H1 (cell line): ENCODE results near the gene RGS4. TPM values are rescaled to one million over a fixed set of nuclear protein-coding genes. Genes with fewer than 3 reads are reported as not detected.

Experiments used
- CTCF ChIA-PET: fragments of 300-600 bp; sonication (Branson Sonifier 250); formaldehyde crosslinking; loops from one replicate; lab custom pipeline; 2021; ENCODE audit not compliant: partially characterized antibody; lab: Charles Lee
- POLR2A ChIA-PET: fragments of 300-600 bp; sonication (Branson Sonifier 250); formaldehyde crosslinking; loops from one replicate; lab custom pipeline; 2021; ENCODE audit warnings: inconsistent platforms; ENCODE audit not compliant: partially characterized antibody; lab: Charles Lee
- DNase-seq, 2 experiments: peaks; one replicate each; pipeline versions ENCODE4 v3.0.0 to v3.0.0-alpha.2; 2010 to 2022; ENCODE audit warnings: low spot score in 2 of 2, low read depth in 1 of 2, mixed read lengths in 1 of 2
- FAIRE-seq: peaks from 2 replicates; lab custom pipeline; 2011; peaks lifted over from hg19 to GRCh38; lab: Jason Lieb, UNC
- H2AFZ ChIP-seq: 2 replicates; pipeline ENCODE4 v1.8.1; 2012; ENCODE audit warnings: low read length, inconsistent platforms
- H2AK5ac ChIP-seq: 2 replicates; pipeline ENCODE4 v1.6.1; 2013; ENCODE audit warnings: low read depth, low read length
- H2BK120ac ChIP-seq: replicated peaks from 2 replicates; pipeline ENCODE3; 2013; ENCODE audit warnings: low read depth, low read length, inconsistent platforms
- H2BK12ac ChIP-seq: 2 replicates; pipeline ENCODE4 v1.6.1; 2013; ENCODE audit warnings: low read depth, low read length
- H2BK15ac ChIP-seq: 2 replicates; pipeline ENCODE4 v1.6.1; 2013; ENCODE audit warnings: low read length
- H2BK20ac ChIP-seq: 2 replicates; pipeline ENCODE4 v1.6.1; 2013; ENCODE audit warnings: low read length
- H2BK5ac ChIP-seq: 2 replicates; pipeline ENCODE4 v1.6.1; 2013; ENCODE audit warnings: low read depth, low read length
- H3K14ac ChIP-seq: 2 replicates; pipeline ENCODE4 v1.6.1; 2013; ENCODE audit warnings: inconsistent platforms; ENCODE audit not compliant: insufficient read length
- H3K18ac ChIP-seq: 2 replicates; pipeline ENCODE4 v1.6.1; 2013; ENCODE audit warnings: low read length; ENCODE audit errors: extremely low read depth
- H3K23ac ChIP-seq: 2 replicates; pipeline ENCODE4 v1.6.1; 2013; ENCODE audit warnings: inconsistent platforms; ENCODE audit not compliant: insufficient read length
- H3K23me2 ChIP-seq: 2 replicates; pipeline ENCODE4 v1.6.1; 2013; ENCODE audit warnings: low read depth, low read length
- H3K27ac ChIP-seq: 2 replicates; pipeline ENCODE4 v1.6.1; 2011; ENCODE audit warnings: low read depth, low read length, inconsistent platforms
- H3K27me3 ChIP-seq, 4 experiments: replicated peaks in 1 of 4; 1 replicate in 1 of 4; 2 replicates in 3 of 4; pipeline versions ENCODE4 v1.6.1 to v1.8.1; 2011 to 2013; ENCODE audit warnings: low read length in 3 of 4, mild to moderate bottlenecking in 3 of 4, inconsistent platforms in 2 of 4, mixed read lengths in 2 of 4, moderate library complexity in 1 of 4; ENCODE audit not compliant: control insufficient read depth in 3 of 4, insufficient read depth in 3 of 4; ENCODE audit errors: extremely low read depth in 1 of 4
- H3K36me3 ChIP-seq, 4 experiments: 2 replicates each; pipeline versions ENCODE4 v1.6.1 to v1.8.1; 2011 to 2013; ENCODE audit warnings: mild to moderate bottlenecking in 4 of 4, low read length in 3 of 4, moderate library complexity in 2 of 4, control low read depth in 1 of 4, inconsistent platforms in 1 of 4; ENCODE audit not compliant: insufficient read depth in 4 of 4, control insufficient read depth in 2 of 4
- H3K4ac ChIP-seq: replicated peaks from 2 replicates; pipeline ENCODE3; 2013; ENCODE audit warnings: low read length, low read depth, mixed read lengths, inconsistent platforms; ENCODE audit not compliant: insufficient read length
- H3K4me1 ChIP-seq, 4 experiments: replicated peaks in 1 of 4; 1 replicate in 1 of 4; 2 replicates in 3 of 4; pipeline versions ENCODE4 v1.6.1 to v1.8.1; 2011 to 2013; ENCODE audit warnings: low read length in 3 of 4, inconsistent platforms in 2 of 4, mixed read lengths in 1 of 4; ENCODE audit not compliant: insufficient read depth in 4 of 4, control insufficient read depth in 3 of 4
- H3K4me2 ChIP-seq, 2 experiments: 2 replicates each; pipeline versions ENCODE4 v1.6.1 to v1.8.1; 2011 to 2013; ENCODE audit warnings: low read depth in 2 of 2, low read length in 2 of 2, control low read depth in 1 of 2, inconsistent platforms in 1 of 2, mild to moderate bottlenecking in 1 of 2; ENCODE audit not compliant: insufficient read depth in 1 of 2
- H3K4me3 ChIP-seq, 4 experiments: fragments of 200-600, 300-600 bp in 1 of 4; sonication (generic), shearing (Covaris generic), sonication (Bioruptor Twin) in 1 of 4; 2 replicates each; pipeline versions ENCODE4 v1.5.1 to v1.8.1; 2011 to 2016; ENCODE audit warnings: low read length in 4 of 4, low read depth in 3 of 4, control low read depth in 2 of 4, inconsistent platforms in 2 of 4, mild to moderate bottlenecking in 2 of 4, mixed read lengths in 1 of 4, moderate library complexity in 1 of 4; ENCODE audit not compliant: insufficient read depth in 2 of 4; ENCODE audit errors: extremely low read depth in 1 of 4
- H3K56ac ChIP-seq: replicated peaks from 2 replicates; pipeline ENCODE3; 2013; ENCODE audit warnings: low read depth, mild to moderate bottlenecking, mixed read lengths, low read length, inconsistent platforms; ENCODE audit not compliant: insufficient read length
- H3K79me1 ChIP-seq: 2 replicates; pipeline ENCODE4 v1.6.1; 2013; ENCODE audit warnings: low read depth, low read length, control low read depth
- H3K79me2 ChIP-seq, 2 experiments: 2 replicates each; pipeline versions ENCODE4 v1.6.1 to v1.8.1; 2012 to 2013; ENCODE audit warnings: low read length in 2 of 2, mild to moderate bottlenecking in 2 of 2, inconsistent platforms in 1 of 2; ENCODE audit not compliant: insufficient read depth in 2 of 2, control insufficient read depth in 1 of 2
- H3K9ac ChIP-seq, 4 experiments: replicated peaks in 1 of 4; 1 replicate in 1 of 4; 2 replicates in 3 of 4; pipeline versions ENCODE4 v1.6.1 to v1.8.1; 2011 to 2013; ENCODE audit warnings: low read depth in 3 of 4, low read length in 3 of 4, control low read depth in 2 of 4, mild to moderate bottlenecking in 2 of 4, moderate library complexity in 2 of 4, inconsistent platforms in 1 of 4; ENCODE audit errors: extremely low read depth in 1 of 4
- H3K9me3 ChIP-seq, 2 experiments: 2 replicates each; pipeline versions ENCODE4 v1.6.1 to v1.8.1; 2012 to 2013; ENCODE audit warnings: mild to moderate bottlenecking in 2 of 2, moderate library complexity in 2 of 2, control low read depth in 1 of 2, inconsistent platforms in 1 of 2, low read depth in 1 of 2, low read length in 1 of 2, mixed read lengths in 1 of 2; ENCODE audit not compliant: insufficient read depth in 2 of 2
- H4K20me1 ChIP-seq, 2 experiments: replicated peaks in 1 of 2; 2 replicates each; pipeline versions ENCODE3 to v1.8.1; 2011 to 2013; ENCODE audit warnings: inconsistent platforms in 2 of 2, low read length in 2 of 2, mild to moderate bottlenecking in 1 of 2; ENCODE audit not compliant: insufficient read depth in 2 of 2, control insufficient read depth in 1 of 2
- H4K5ac ChIP-seq: 2 replicates; pipeline ENCODE4 v1.6.1; 2013; ENCODE audit warnings: low read length, low read depth, mixed read lengths, inconsistent platforms; ENCODE audit not compliant: insufficient read length
- H4K8ac ChIP-seq: 2 replicates; pipeline ENCODE4 v1.8.0; 2013; ENCODE audit warnings: mild to moderate bottlenecking, moderate library complexity, low read length, inconsistent platforms; ENCODE audit not compliant: insufficient read depth; ENCODE audit errors: extremely low read depth
- H4K91ac ChIP-seq: replicated peaks from 2 replicates; pipeline ENCODE3; 2013; ENCODE audit warnings: low read length, mixed read lengths, inconsistent platforms; ENCODE audit not compliant: insufficient read length
- HDAC2 ChIP-seq, 2 experiments: fragments of 300-600 bp in 1 of 2; sonication (generic) in 1 of 2; IDR thresholded peaks; 2 replicates each; pipeline ENCODE4 v1.6.1; 2011 to 2012; ENCODE audit warnings: low read depth in 2 of 2, low read length in 2 of 2, mild to moderate bottlenecking in 2 of 2, moderate library complexity in 2 of 2, borderline replicate concordance in 1 of 2, inconsistent platforms in 1 of 2
- HDAC6 ChIP-seq: IDR thresholded peaks from one replicate; pipeline ENCODE4 v1.7.1; 2012; ENCODE audit warnings: low read depth, mild to moderate bottlenecking, inconsistent platforms, low read length, moderate library complexity
- WGBS, 2 experiments: shearing (Covaris generic) in 1 of 2; methylation state at CpG; one replicate each; pipeline versions ENCODE4 v1.1.6 to v1.1.7; 2013 to 2015; ENCODE audit warnings: low lambda C conversion rate in 2 of 2, mixed read lengths in 2 of 2, inconsistent platforms in 1 of 2, low coverage in 1 of 2, missing lambda C conversion rate in 1 of 2; ENCODE audit not compliant: insufficient replicate concordance in 2 of 2, insufficient coverage in 1 of 2, insufficient read length in 1 of 2; ENCODE audit errors: extremely low coverage in 1 of 2, missing lambda C conversion rate in 1 of 2; 5-methylcytosine and 5-hydroxymethylcytosine counted together
- polyA plus RNA-seq, 7 experiments: library from polyadenylated mRNA; depleted of rRNA in 3 of 7; stranded (reverse) in 5 of 7; unstranded in 2 of 7; fragments of >200 nt in 5 of 7; fragments of 200-250 nt in 2 of 7; gene quantifications; 1 replicate in 5 of 7; 2 replicates in 1 of 7; 4 replicates in 1 of 7; pipeline versions ENCODE4 v1.2.1 to v1.2.3, GENCODE V29; 2011 to 2013; ENCODE audit warnings: missing spikeins in 2 of 7, mixed read lengths in 2 of 7
- total RNA-seq: library from RNA; stranded (reverse); fragmentation: NEBNext Ultra II Directional; extraction: Animal tissue kit (Norgen Biotek cat#: 25700); gene quantifications from 2 replicates; pipeline ENCODE4 v1.2.1, GENCODE V29; 2021

The RGS4 gene
- total and polyA plus RNA-seq, 2 of the 8 experiments (the other 6 are each of a cell fraction or from before 2014, with no cell fraction given), result 0.26 to 0.74 TPM

DNA sequence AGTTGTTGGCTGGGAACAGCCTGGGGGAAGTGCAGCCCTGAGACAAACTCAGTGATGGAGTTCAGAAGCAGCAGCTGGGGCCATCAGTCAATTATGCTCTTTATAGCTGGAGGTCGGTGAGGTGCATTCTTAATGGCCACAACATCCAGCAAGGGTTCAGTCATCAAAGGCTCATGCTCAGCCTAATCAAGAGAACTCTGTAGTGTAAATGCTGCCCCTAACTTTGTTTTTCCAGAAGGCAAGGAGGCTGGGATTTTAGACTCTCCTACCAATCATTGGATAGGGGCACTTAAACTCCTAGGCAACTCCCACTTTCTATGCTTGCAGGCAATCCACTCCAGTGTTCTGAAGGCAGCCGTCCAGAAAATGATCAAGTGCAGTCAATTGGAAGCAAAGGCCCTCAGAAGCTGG lies 15.0 kb upstream of the RGS4 start:
- Histone ChIP-seq H3K56ac (no peak overlapping the region), H2BK20ac (no peak overlapping the region), H3K4ac (no peak overlapping the region), H3K4me3 (no peak overlapping the region), H3K79me2 (no peaks in the 10 kb centered on the region), H2AK5ac (no peak overlapping the region), H3K4me1 (no peaks in the 10 kb centered on the region), H3K23me2 (no peaks in the 10 kb centered on the region), H4K8ac (no peak overlapping the region), H4K91ac (no peak overlapping the region), H2BK120ac (no peak overlapping the region), H3K27me3 (no peaks in the 10 kb centered on the region), H4K5ac (no peak overlapping the region), H3K9ac (no peak overlapping the region), H3K4me2 (no peak overlapping the region), H3K36me3 (no peaks in the 10 kb centered on the region), H3K18ac (no peak overlapping the region), H3K23ac (no peak overlapping the region), H3K79me1 (no peaks in the 10 kb centered on the region), H3K14ac (no peak overlapping the region), H3K9me3 (no peaks in the 10 kb centered on the region), H2BK12ac (no peak overlapping the region), H2AFZ (no peak overlapping the region), H2BK5ac (no peak overlapping the region), H2BK15ac (no peak overlapping the region), H3K27ac (no peak overlapping the region), H4K20me1 (no peaks in the 10 kb centered on the region)
- no peak for FAIRE-seq
- ChIA-PET CTCF (no interaction called here), POLR2A (no interaction called here)
- no peak for TF ChIP-seq HDAC2 (IDR thresholded peaks at IDR 0.05; ENCODE audit: borderline replicate concordance in 1 of 2, low read depth in 2 of 2, low read length in 2 of 2)
- TF ChIP-seq HDAC6, result no peak
- 85% methylated on average over 2 of the region's 2 CpGs; no CpG with 5 or more reads in 1 of the 2 experiments for WGBS, 2 experiments
- no peak for DNase-seq
